ENCODE measurements around the gene PLXNB1.

PLXNB1 gene

GRCh38 chr3:48439820-48440589 lies 10.1 kb upstream of the PLXNB1 start, which contains the start of the genes CCDC51 and TMA7 (continued):
- TF ChIP-seq GLIS2 (tag by site-specific recombination; IDR thresholded peaks at IDR 0.05) (0 out of 2 replicates have a peak, but pooled peaks have one; percentile 29), KLF7 (tag by site-specific recombination; IDR thresholded peaks at IDR 0.05; ENCODE audit: borderline replicate concordance) (0 out of 2 replicates have a peak, but pooled peaks have one; percentile 11), ZNF221 (tag by site-specific recombination; IDR thresholded peaks at IDR 0.05; ENCODE audit: borderline replicate concordance) (no peak), GLIS1 (tag by site-specific recombination; IDR thresholded peaks at IDR 0.05) (peak; percentile 36), KLF10 (tag by site-specific recombination; IDR thresholded peaks at IDR 0.05) (no peak), ZNF18 (tag by site-specific recombination; IDR thresholded peaks at IDR 0.05) (no peak), ZEB2 (tag by site-specific recombination; IDR thresholded peaks at IDR 0.05) (peak; percentile 85), KLF1 (tag by site-specific recombination; IDR thresholded peaks at IDR 0.05) (peak; percentile 58), ZNF2 (tag by site-specific recombination; IDR thresholded peaks at IDR 0.05) (peak; percentile 43; the same call in 1 of the 2 replicates), TRIM28 (IDR thresholded peaks at IDR 0.05; ENCODE audit: borderline replicate concordance, low read length) (0 out of 2 replicates have a peak, but pooled peaks have one; percentile 25), ZNF580 (tag by site-specific recombination; IDR thresholded peaks at IDR 0.05) (peak; percentile 100), PATZ1 (tag by site-specific recombination; IDR thresholded peaks at IDR 0.05) (peak; percentile 51; the same call in 1 of the 2 replicates), HIC1 (tag by site-specific recombination; IDR thresholded peaks at IDR 0.05) (peak; percentile 84), SP7 (tag by site-specific recombination; IDR thresholded peaks at IDR 0.05) (peak; percentile 28; the same call in 1 of the 2 replicates), ZNF518A (tag by site-specific recombination; conservative IDR thresholded peaks at IDR 0.05; ENCODE audit: low read depth) (peak; percentile 94), ZXDB (tag by site-specific recombination; IDR thresholded peaks at IDR 0.05) (peak; percentile 86), ZNF292 (tag by site-specific recombination; IDR thresholded peaks at IDR 0.05; ENCODE audit: borderline replicate concordance, low read depth) (no peak), ZNF341 (tag by site-specific recombination; IDR thresholded peaks at IDR 0.05; ENCODE audit: low read depth) (peak; percentile 44; the same call in 1 of the 2 replicates), ZNF610 (tag by site-specific recombination; IDR thresholded peaks at IDR 0.05; ENCODE audit: borderline replicate concordance) (no peak)

All from HEK293 (cell line).